HG02678 (cell line): Measurements from ENCODE around the gene BRWD1.
"Not testable (repeated sequence)": the region's sequence is repeated elsewhere in the genome, so short reads cannot be mapped to it uniquely, and the experiment has no call there.

Experiments used
- ATAC-seq: cut with Tn5 transposase; IDR thresholded peaks from one replicate; pipeline ENCODE4 v1.9.1; 2021; ENCODE audit warnings: mild to moderate bottlenecking, moderate library complexity; ENCODE audit not compliant: unreplicated experiment

Gene BRWD1

GRCh38 chr21:39137248-39138178, 175.9 kb downstream of the BRWD1 start:
- no peak for ATAC-seq

DNA sequence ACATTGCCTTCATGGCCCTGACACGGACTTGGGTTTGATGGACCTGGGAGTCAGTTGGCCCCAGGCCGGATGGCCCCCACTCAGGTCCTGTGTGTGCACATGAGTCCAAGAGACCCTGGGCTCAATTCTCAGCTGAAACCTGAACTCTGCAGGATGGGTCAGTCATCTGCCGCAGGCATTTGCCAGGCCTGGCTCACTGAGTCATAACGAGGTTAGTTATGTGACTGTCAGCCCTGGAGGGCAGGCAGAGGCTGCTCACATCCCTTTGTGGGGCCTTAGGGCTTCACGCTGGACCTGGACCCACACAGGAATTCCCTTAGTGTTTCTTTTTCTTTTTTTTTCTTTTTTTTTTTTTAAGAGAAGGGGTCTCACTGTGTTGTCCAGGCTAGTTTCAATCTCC, 176.7 kb downstream of the BRWD1 start:
- no peak for ATAC-seq

DNA sequence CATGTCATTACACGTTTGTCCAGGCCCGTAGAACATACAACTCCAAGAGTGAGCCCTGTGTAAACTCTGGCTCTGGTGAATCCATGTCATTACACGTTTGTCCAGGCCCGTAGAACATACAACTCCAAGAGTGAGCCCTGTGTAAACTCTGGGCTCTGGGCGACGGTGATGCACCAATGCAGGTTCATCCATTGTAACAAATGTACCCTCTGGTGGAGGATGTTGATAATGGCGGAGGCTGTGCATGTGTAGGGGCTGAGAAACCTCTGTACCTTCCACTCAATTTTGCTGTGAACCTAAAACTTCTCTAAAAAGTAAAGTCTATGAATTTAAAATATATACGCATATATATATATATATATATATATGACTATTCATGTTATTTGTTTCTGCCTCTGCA, 177.3 kb downstream of the BRWD1 start:
- ATAC-seq: not testable (repeated sequence)

DNA sequence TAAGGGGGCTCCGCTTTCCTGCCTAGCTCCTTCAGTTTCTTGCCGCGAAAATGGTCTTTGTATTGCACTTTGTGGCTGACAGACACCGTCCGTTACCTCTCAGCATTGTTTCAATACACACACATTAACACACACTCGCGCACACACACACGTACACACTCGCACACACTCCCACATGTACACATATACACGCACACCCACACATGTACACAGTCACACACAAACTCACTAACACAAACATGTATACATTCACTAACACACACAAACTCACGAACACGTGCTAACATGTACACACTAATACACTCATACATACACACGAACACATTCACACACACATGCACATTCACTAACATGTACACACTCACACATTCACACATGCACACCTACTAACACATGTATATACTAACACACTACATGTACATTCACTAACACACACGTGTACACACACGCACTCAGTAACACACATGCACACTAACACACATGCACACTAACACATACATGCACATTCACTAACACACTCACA, 179.1 kb downstream of the BRWD1 start:
- no peak for ATAC-seq
